Activated CD4-positive, alpha-beta T cell treated with anti-CD3 and anti-CD28 coated beads, Interleukin-2, Interleukin-4, amounts not matched to agents 100 ng/mL and 50 ng/mL, durations not matched to agents 16 hours and 8 hours (primary cell): ENCODE measurements around the gene SLC9A5.

ENCODE experiments used
- DNase-seq: peaks from one replicate; pipeline ENCODE4 v3.0.0-alpha.2; 2020; ENCODE audit warnings: low spot score

Gene SLC9A5

DNA sequence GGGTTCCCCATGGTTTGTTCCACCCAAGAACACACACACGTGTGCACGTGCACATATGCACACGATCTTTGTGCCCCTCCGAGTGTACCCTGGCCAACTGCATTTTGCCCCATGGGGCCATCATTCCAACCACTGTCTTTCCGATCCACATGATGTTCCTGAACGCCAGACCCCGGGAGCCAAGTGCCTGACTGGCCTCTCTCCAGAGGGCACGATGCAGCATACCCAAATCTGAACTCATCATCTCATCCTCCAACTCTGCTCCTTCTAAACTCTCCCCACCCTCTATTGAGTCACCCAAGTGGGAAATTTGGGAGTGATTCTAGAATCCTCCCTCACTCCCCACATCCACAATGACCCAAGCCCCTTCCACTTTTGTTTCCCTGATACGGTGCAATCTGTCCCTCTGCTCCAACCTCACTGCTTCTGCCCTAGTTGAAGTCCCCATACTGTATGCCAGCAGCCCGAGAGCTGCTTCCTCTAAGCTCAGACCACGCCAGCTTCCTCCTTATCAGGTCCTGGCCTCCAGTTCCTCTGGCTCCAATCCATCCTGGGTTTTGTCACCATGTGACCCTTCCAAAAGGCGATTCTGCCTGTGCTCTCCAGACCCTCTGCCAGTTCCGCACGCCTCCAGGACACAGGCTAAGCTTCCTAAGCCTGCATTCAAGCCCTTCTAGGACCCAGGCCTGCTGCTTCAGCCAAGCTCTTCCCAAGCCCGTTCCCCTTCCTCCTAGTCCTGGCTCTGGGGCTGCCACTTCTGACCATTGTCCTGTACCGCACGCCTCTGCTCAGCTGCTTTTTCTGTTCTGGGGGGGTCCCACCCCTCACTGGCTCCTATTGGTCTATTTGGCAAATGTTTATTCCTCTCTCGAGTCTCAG is 31.9 kb upstream of the SLC9A5 start:
- no peak for DNase-seq

GRCh38 chr16:67223992-67224391 is 24.8 kb upstream of the SLC9A5 start:
- DNase-seq: no peak

- DNase-seq: no peak
Observed at GRCh38 chr16:67226295-67226803, 22.4 kb upstream of the SLC9A5 start.

- DNase-seq: peak; percentile 99
Observed at GRCh38 chr16:67226804-67227566, 21.8 kb upstream of the SLC9A5 start, which contains the start of gene TMEM208. Gene TMEM208, plus strand, starts transcription at chr16:67227130. Its CDS starts 89 bp downstream, at chr16:67227219.

DNA sequence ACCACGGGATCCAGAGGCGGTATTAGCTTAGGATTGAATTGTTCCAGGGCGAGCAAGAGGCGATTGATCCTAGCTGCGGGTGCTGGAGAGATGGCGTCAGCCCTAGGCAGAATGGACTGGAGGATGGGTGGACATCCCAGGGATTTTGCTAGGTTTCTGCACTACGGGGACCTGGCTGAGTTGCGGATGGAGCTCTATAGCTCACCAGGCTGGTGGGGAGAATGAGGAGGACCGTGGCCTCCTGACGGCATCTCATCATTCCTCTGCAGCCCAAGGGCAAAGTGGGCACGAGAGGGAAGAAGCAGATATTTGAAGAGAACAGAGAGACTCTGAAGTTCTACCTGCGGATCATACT is 21.2 kb upstream of the SLC9A5 start:
- DNase-seq: no peak

GRCh38 chr16:67228034-67228785 is 20.6 kb upstream of the SLC9A5 start:
- no peak for DNase-seq

DNA sequence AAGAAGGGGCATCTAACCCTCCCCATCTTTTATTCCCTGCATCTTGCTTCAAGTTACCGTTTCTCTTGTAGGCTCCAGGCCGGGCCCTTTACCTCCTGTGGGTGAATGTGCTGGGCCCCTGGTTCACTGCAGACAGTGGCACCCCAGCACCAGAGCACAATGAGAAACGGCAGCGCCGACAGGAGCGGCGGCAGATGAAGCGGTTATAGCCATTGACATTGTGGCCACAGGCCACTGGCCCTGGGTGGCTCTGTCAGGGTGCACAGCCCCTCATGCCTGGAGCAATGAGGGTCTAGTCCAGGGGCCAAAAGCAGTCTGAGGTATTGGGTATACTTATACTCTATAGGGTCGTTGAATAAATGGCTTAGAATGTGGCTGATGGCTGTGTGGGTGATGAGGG is 19.9 kb upstream of the SLC9A5 start:
- DNase-seq: no peak

- DNase-seq: no peak
Observed at GRCh38 chr16:67229906-67230808, 18.6 kb upstream of the SLC9A5 start.

DNA sequence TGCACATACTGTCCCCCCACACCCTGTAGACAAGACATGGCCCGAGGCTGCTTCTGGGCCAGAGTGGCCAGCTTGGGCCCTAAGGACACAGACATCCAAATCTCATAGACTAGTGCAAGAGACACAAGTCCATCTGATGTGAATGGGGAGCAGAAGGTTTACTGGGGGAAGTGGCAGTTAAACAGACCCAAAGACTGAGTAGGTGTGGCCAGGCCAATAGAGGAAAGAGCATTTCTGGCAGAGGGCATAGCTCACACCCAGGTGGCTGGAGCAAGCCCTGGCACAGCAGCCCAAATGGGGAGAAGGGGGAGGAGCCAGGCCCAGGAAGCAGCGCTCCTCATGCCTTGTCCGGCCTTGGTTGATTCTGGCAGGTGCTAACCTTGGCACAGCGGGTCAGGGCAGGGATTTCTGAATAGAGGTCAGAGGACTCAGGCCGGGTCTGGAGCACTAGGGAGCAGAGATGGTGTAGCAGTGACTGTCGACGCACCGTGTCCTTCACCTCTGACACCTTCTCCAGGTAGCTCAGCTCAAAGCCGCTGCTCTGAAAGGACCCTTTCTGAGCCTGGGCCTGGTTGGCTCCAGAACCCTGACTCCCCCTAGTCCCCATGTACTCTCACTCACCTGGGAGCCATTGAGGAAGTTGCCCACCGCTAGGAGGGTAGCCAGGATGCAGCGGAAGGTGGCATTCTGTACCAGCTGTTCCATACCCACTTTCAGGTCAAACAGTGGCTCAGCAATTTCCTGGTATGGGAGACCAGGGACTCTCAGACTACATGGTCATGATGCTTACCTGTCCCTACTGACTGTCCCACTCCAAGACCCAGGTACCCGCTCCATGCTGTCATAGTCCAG is 17.7 kb upstream of the SLC9A5 start:
- no peak for DNase-seq

GRCh38 chr16:67233596-67233995 is 15.2 kb upstream of the SLC9A5 start:
- no peak for DNase-seq

- no peak for DNase-seq
Observed at GRCh38 chr16:67234180-67234597, 14.6 kb upstream of the SLC9A5 start.

GRCh38 chr16:67235816-67236562 is 12.8 kb upstream of the SLC9A5 start:
- DNase-seq: peak; percentile 63

GRCh38 chr16:67236563-67237395 is 12.0 kb upstream of the SLC9A5 start:
- DNase-seq: peak; percentile 87

GRCh38 chr16:67237396-67238277 is 11.1 kb upstream of the SLC9A5 start:
- no peak for DNase-seq

DNA sequence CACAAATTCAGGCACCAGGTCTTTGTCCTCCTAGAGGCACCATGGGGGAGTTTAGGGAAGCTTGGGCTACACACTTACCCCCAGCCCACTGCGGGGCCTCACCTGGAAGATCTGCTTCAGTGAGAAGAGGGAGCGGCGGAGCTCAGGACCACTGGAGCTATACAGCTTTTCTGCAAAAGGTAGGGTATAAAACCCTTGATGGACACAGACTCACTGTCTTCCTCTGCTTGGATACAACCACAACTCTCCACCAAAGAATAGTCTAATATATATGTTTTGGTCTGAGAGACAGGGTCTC is 10.6 kb upstream of the SLC9A5 start:
- DNase-seq: no peak

DNA sequence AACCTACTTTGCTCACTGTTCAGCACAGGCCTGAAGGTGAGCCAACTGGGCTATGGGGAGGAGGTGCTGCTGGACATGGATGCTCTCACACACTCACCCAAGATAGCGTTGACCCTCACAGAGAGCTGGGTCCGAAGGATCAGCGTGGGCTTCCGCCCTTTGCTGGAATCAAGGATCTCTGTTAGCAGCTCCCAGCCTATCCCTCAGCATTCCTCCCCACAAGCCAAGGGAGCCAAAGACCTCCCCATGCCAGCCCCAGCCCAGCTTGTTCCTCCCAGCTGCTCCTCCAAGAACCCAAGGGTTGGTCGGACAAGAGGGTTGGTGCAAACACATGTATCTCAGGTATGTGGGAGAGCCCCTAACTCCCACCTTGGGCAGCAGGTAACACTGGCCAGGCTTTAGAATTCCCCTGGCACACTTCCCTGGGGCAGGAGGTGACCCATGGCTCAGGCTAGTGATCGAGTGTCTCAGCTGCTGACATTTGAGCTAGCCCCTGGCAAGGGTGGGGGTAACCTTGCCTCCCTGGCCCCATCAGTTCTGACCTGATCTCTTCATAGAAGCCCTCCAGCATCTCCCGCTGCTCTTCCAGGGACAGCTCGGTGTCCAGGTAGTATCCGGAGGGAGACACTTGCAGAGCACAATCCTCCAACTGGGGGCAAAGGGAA is 9.8 kb upstream of the SLC9A5 start:
- DNase-seq: no peak

DNA sequence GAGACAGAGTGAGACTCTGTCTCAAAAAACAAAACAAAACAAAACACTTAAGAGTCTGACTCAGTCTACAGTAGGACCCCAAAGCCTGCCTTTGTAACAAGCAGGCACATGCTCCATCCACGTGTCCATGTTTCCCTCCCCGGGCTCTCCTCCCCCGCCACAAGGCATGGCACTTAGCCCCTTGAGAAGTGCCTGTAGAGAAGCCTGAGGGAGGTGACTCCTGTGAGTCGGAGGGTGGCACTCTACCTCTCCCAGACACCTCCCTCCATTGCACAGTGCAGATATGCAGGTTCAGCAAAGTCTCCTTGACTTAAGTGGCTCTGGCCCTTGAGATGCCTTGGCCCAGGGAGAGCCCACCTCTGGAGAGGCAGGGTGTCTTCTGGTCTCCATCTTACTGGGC is 8.3 kb upstream of the SLC9A5 start:
- no peak for DNase-seq
